NB4 (cell line): Measurements from ENCODE around the gene HNRNPUL1.

ENCODE experiments used
- DNase-seq: peaks from one replicate; pipeline ENCODE4 v3.0.0; 2010; ENCODE audit warnings: low read depth
- H3K4me3 ChIP-seq: one replicate; pipeline ENCODE4 v1.5.1; 2011; ENCODE audit warnings: mild to moderate bottlenecking, low read depth, low read length, moderate library complexity
- MYC ChIP-seq: IDR thresholded peaks from 2 replicates; pipeline ENCODE4 v1.6.1; 2011; ENCODE audit warnings: low read depth, low read length
- POLR2A ChIP-seq: IDR thresholded peaks from 2 replicates; pipeline ENCODE4 v1.6.1; 2011; ENCODE audit warnings: mild to moderate bottlenecking; ENCODE audit not compliant: insufficient read length; ENCODE audit errors: extremely low read depth
- TF ChIP-seq, protein P1 (sequence below): IDR thresholded peaks from 2 replicates; pipeline ENCODE4 v1.6.1; 2011; ENCODE audit warnings: low read depth, low read length
- TF ChIP-seq, protein P2 (sequence below): IDR thresholded peaks from one replicate; pipeline ENCODE4 v1.5.1; 2012; ENCODE audit warnings: low read depth, low read length

The HNRNPUL1 gene

DNA sequence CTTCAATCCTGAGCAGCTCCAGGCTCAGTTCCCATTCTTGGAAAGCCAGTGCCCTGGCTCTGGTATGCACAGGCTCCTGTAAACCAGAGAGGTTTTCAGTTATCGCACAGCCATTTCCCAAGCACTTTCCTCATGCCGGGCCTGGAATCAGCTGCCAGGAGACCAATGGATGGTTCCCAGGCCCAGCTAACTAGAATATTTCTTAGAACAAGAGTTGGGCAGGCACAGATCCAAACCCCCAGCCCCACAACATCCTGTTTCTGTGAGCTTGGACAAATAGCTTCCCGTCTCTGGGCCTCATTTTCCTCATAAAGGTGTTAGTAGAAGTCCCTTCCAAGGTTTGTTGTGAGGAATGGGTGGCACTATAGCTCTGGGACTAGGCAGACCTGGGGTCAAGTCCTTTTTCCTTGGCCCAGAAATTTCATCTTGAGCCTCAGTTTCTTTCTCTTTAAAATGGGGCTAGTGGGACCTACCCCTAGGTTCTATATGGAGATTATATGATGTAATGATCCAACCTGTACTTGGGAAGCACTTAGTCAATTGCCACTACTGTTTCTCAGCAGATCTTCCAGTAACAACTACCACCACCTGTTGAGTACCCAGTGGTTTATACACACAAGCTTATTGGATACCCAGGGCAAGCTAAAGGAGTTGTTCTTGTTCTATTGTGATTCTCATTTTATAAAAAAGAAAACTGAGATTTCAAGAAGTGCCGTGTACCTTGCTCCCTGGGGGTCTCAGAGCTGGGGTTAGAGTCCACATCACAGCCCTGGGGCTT is 40.7 kb downstream of the HNRNPUL1 start:
- TF ChIP-seq, protein P1, sequence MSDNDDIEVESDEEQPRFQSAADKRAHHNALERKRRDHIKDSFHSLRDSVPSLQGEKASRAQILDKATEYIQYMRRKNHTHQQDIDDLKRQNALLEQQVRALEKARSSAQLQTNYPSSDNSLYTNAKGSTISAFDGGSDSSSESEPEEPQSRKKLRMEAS, result no peak
- TF ChIP-seq MYC (no peak), POLR2A (no peak)
- TF ChIP-seq, protein P2, sequence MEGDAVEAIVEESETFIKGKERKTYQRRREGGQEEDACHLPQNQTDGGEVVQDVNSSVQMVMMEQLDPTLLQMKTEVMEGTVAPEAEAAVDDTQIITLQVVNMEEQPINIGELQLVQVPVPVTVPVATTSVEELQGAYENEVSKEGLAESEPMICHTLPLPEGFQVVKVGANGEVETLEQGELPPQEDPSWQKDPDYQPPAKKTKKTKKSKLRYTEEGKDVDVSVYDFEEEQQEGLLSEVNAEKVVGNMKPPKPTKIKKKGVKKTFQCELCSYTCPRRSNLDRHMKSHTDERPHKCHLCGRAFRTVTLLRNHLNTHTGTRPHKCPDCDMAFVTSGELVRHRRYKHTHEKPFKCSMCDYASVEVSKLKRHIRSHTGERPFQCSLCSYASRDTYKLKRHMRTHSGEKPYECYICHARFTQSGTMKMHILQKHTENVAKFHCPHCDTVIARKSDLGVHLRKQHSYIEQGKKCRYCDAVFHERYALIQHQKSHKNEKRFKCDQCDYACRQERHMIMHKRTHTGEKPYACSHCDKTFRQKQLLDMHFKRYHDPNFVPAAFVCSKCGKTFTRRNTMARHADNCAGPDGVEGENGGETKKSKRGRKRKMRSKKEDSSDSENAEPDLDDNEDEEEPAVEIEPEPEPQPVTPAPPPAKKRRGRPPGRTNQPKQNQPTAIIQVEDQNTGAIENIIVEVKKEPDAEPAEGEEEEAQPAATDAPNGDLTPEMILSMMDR, result no peak
- DNase-seq, result no peak
- H3K4me3 ChIP-seq, result no peak overlapping the region

DNA sequence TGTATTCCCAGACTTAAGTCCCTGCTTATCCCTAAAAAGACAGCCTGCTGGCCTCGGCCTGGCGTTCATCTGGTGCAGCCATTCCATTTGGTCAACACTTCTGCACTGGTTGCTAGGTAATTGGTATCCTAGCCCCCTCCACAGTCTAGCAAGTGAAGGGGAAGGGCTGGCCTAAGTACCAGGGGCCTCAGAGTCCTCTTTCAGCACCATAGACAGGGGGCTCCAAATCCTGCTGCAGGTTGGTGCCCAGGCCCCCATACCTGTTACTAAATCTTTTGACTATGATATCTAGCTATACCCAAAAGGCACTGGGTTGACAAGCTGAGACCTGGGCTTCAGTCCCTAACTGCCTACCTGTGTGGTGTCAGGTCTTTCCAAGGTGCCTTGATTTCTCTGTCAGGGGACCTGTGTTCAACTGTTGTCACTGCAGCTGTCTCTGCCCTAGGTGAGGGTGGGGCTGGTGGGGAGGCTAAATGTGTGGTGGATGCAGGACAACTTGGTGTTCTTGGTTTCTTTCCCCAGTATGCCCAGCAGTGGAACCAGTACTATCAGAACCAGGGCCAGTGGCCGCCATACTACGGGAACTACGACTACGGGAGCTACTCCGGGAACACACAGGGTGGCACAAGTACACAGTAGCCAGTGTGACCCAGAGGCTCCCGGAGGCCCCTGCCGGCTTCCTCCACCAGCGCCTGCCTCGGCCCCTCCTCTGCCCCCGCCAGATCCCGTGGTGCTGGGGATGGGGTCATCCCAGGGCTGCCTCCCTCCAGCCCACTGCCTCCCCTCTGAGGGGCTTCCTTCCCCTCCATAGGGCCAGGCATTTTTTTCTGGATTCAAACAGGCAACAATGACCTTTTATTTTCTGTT is 42.0 kb downstream of the HNRNPUL1 start:
- no peak overlapping the region for H3K4me3 ChIP-seq
- TF ChIP-seq, protein P2, result no peak
- TF ChIP-seq MYC, result no peak
- no peak for TF ChIP-seq POLR2A
- TF ChIP-seq, protein P1, result no peak
- DNase-seq, result no peak

DNA sequence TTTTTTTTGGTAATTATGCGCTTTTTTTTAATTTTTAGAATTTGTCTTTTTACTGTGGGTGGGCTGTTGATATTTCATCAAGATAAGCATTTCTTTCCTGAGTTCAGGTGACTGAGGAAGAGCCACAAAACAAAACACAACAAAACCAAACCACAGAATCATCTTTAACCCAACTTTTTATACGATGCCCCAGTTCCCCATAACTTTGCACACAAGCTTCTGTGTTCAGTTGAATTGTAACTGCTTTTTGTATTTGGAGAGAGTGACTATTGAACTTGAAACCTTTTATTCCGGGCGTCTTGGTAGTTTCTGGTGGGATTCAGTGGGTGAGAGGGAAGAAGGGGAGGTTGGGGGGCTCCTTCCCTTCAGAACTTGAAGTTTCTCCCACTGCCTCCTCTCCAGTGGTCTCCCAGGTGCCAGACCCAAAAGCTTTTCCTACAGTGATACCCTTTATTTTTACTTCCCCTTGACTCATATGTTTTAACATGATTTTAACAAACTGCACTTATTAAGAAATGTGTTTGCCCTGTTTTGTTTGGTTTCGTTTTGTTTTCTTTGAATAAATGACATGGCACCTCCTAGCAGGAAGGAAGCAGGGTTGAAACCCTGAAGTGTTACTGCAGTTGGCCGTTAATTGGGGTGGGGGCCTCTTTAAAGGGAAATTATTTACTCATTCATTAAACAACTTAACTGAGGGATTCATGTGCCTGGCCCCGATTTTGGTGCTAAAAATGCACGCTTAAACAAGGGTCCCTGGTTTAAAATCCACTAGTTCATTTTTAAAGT is 43.1 kb downstream of the HNRNPUL1 start:
- no peak overlapping the region for H3K4me3 ChIP-seq
- TF ChIP-seq, protein P1, result no peak
- no peak for TF ChIP-seq MYC
- TF ChIP-seq POLR2A, result no peak
- TF ChIP-seq, protein P2, result no peak
- no peak for DNase-seq

DNA sequence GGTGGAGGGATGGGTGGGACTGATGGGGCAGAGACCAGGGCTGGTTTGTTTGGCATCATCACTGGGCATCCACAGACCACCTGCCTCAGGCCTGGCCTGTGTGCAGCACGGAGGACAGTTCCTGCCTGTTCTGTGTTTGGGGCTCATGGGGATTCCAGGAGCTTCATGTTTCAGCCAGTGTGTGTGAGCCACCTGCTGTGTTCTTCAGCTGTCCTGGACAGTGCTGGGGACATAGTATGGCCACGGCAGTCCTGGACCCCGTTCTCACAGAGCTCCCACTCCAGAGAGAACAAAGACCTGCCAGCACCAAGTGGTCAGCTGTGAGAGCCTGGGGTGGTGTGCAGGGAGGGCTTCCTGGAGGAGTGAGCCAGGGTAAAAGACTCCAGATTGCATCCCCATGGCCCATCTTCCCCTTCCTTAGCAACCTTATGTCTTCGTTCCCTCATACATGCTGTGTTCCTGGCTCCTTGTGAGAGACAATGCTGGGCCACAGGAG is 43.8 kb downstream of the HNRNPUL1 start:
- DNase-seq, result no peak
- TF ChIP-seq, protein P2, result no peak
- TF ChIP-seq MYC (no peak), POLR2A (no peak)
- TF ChIP-seq, protein P1, result no peak
- no peak overlapping the region for H3K4me3 ChIP-seq

DNA sequence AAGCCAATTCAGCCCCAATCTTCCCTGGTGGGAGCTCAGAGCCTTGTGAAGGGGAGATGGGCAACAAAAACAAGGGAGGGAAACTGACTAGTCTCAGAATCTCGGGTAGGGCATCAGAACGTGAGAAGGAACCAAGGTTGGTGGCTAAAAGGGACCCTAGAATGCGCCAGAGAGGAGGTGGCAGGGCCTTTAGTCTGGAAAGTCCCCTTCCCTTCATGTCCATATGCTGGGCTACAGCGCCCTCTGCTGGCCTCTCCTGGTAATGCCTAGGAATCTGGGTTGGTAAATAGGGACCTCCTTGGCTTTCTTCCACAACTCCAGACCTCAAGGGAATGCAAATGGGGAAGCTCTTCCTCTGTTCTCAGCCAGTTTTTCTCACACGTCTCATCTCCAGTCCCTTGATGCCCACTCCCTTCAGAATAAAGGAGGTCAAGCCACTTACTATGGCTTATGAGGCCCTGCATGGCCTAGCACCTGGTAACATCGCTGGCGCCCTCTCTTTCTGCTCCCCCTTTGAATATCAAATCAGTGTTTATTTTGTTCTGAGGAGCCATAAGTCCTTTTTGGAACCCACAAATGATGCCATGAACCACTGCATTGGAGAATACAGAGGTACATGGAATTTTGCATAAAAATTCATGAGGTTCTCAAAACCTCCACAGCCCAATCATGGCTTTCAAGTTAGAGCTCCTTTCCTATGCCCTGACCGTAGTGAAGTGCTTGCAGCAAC is 44.4 kb downstream of the HNRNPUL1 start:
- TF ChIP-seq, protein P2, result peak; percentile 79
- peak; percentile 42; the same call in 1 of the 2 replicates for TF ChIP-seq MYC
- TF ChIP-seq POLR2A, result no peak
- TF ChIP-seq, protein P1, result peak; percentile 50
- no peak overlapping the region for H3K4me3 ChIP-seq
- peak; percentile 78 for DNase-seq
